Activated CD8-positive, alpha-beta memory T cell treated with anti-CD3 and anti-CD28 coated beads, Interleukin-2, amount 10 ng/mL, durations not matched to agents 7 days and 5 days (primary cell): ENCODE measurements around the gene CPT1B. TPM values are rescaled to one million over a fixed set of nuclear protein-coding genes. Genes with fewer than 3 reads are reported as not detected.

Source experiments
- ATAC-seq: fragments of 150-1000 bp; cut with Tn5 transposase; one replicate; pipeline ENCODE4 v1.10.0; 2021; ENCODE audit warnings: moderate library complexity
- CTCF ChIA-PET: fragments of 350-600 bp; sonication (Branson Sonifier 250); formaldehyde crosslinking; loops from one replicate; lab custom pipeline; 2021; ENCODE audit warnings: antibody characterized with exemption; lab: Charles Lee
- DNase-seq: peaks from one replicate; pipeline ENCODE4 v3.0.0-alpha.2; 2020
- H3K27ac Mint-ChIP-seq: one replicate; pipeline ENCODE4 v1.8.0; 2021; ENCODE audit warnings: mild to moderate bottlenecking, mixed read lengths
- H3K27me3 Mint-ChIP-seq: one replicate; pipeline ENCODE4 v1.8.0; 2021; ENCODE audit warnings: mixed read lengths
- H3K36me3 Mint-ChIP-seq: one replicate; pipeline ENCODE4 v1.8.0; 2021; ENCODE audit warnings: mild to moderate bottlenecking, mixed read lengths
- H3K4me1 Mint-ChIP-seq: one replicate; pipeline ENCODE4 v1.8.0; 2021; ENCODE audit warnings: mixed read lengths
- H3K4me3 Mint-ChIP-seq: one replicate; pipeline ENCODE4 v1.8.0; 2021; ENCODE audit warnings: mild to moderate bottlenecking, moderate library complexity, mixed read lengths
- H3K9me3 Mint-ChIP-seq: one replicate; pipeline ENCODE4 v1.8.0; 2022; ENCODE audit warnings: low read depth, mixed read lengths
- total RNA-seq, 2 experiments: library from RNA; stranded (reverse); gene quantifications; one replicate each; pipeline ENCODE4 v1.2.3, GENCODE V29; 2021

The CPT1B gene
- total RNA-seq, 2 experiments from 2014 or later = 80.1 to 87.6 TPM

DNA sequence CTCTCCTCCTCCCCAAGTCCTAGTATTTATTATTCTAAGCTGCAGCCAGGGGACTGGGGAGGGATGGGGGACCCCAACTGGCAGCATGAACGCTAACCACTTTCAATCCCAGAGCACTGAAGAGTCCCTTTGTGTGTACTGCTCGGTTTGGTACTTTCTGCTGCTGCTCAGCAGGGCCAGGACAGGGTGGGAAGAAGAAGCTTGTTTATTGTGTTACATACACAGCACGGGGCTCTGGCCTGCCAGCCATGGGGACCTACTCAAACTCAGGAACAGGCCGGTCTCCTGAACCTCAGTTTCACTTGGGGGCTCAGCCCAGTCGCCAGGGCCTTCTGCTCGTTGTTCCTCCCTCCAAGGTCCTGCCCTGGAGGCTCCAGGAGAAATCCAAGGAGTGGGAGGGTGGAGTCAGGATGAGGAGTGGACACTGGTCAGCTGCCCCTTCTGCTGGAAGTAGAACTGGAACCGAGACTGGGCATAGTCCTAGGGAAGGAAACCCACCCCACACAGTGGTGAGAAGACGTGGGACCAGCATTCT lies 616 bp upstream of the CPT1B start:
- no peak overlapping the region for H3K4me3 Mint-ChIP-seq
- peaks cover 17% of the 10 kb centered on the region for H3K36me3 Mint-ChIP-seq
- H3K27ac Mint-ChIP-seq = no peak overlapping the region
- H3K27me3 Mint-ChIP-seq = no peaks in the 10 kb centered on the region
- H3K9me3 Mint-ChIP-seq = no peaks in the 10 kb centered on the region
- DNase-seq (no peak), ATAC-seq (no peak)
- CTCF ChIA-PET = interaction anchor here (1.0 to 1.3 kb wide), 3 partner anchors 16 to 30 kb away, joined by 4 read pairs; partner anchors contain the start of gene SYCE3
- peaks cover 30% of the 10 kb centered on the region for H3K4me1 Mint-ChIP-seq

- peaks cover 23% of the 10 kb centered on the region for H3K4me1 Mint-ChIP-seq
- H3K27ac Mint-ChIP-seq = no peak overlapping the region
- DNase-seq = no peak
- H3K9me3 Mint-ChIP-seq = no peaks in the 10 kb centered on the region
- CTCF ChIA-PET = interaction anchor here (1.0 to 3.6 kb wide), 2 partner anchors 15 kb away, joined by 4 to 24 read pairs; partner anchors contain the start of gene SYCE3
- peaks cover 17% of the 10 kb centered on the region for H3K36me3 Mint-ChIP-seq
- ATAC-seq = no peak
- no peak overlapping the region for H3K4me3 Mint-ChIP-seq
- H3K27me3 Mint-ChIP-seq = no peaks in the 10 kb centered on the region
Measured at GRCh38 chr22:50577697-50577986, 585 bp downstream of the CPT1B start.

GRCh38 chr22:50576806-50577696 lies 1.2 kb downstream of the CPT1B start:
- H3K36me3 Mint-ChIP-seq = peaks cover 19% of the 10 kb centered on the region
- H3K27me3 Mint-ChIP-seq = no peaks in the 10 kb centered on the region
- no peak overlapping the region for H3K4me3 Mint-ChIP-seq
- CTCF ChIA-PET = interaction anchor here (3.0 to 3.6 kb wide), 2 partner anchors 14 to 44 kb away, joined by 10 to 24 read pairs; partner anchors contain the start of gene SYCE3
- H3K27ac Mint-ChIP-seq = no peak overlapping the region
- H3K9me3 Mint-ChIP-seq = no peaks in the 10 kb centered on the region
- ATAC-seq = no peak
- DNase-seq = no peak
- peaks cover 23% of the 10 kb centered on the region for H3K4me1 Mint-ChIP-seq

GRCh38 chr22:50576070-50576469 lies 2.2 kb downstream of the CPT1B start:
- Mint-ChIP-seq H3K9me3 (no peaks in the 10 kb centered on the region), H3K27ac (no peak overlapping the region), H3K4me3 (no peak overlapping the region), H3K4me1 (peaks cover 14% of the 10 kb centered on the region), H3K27me3 (no peaks in the 10 kb centered on the region), H3K36me3 (peaks cover 21% of the 10 kb centered on the region)
- CTCF ChIA-PET = interaction anchor here (1.2 to 3.6 kb wide), 3 partner anchors 10 to 45 kb away, joined by 3 to 24 read pairs (median 10); partner anchors contain the start of gene SYCE3
- DNase-seq (no peak), ATAC-seq (no peak)

- Mint-ChIP-seq H3K36me3 (peaks cover 22% of the 10 kb centered on the region), H3K4me3 (no peak overlapping the region), H3K27me3 (no peaks in the 10 kb centered on the region), H3K9me3 (no peaks in the 10 kb centered on the region), H3K4me1 (peaks cover 10% of the 10 kb centered on the region), H3K27ac (peak overlapping the region; percentile 20)
- ATAC-seq (no peak), DNase-seq (no peak)
- CTCF ChIA-PET = interaction anchor here (1.2 to 3.6 kb wide), 4 partner anchors 9 to 45 kb away, joined by 3 to 24 read pairs (median 6); partner anchors contain the start of gene SYCE3
Measured at GRCh38 chr22:50575426-50575941, 2.7 kb downstream of the CPT1B start.

DNA sequence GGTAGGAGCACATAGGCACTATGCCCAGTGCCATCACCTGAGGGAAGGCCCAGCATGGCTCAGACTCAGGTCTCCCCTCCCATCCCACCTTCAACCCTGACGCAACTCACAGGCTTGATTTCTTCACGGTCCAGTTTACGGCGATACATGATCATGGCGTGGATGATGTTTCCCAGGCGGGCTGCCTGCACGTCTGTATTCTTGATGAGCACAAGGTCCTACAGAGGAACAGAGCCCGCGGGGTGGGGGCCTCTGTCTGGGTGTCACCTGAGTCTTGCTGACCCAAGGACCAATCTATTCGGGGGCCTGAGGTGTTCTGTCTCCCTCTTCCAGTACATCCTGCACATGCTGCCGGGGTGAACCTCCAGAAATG lies 3.9 kb downstream of the CPT1B start:
- Mint-ChIP-seq H3K4me1 (peaks cover 7% of the 10 kb centered on the region), H3K9me3 (no peaks in the 10 kb centered on the region), H3K27ac (no peak overlapping the region), H3K4me3 (no peak overlapping the region), H3K36me3 (peaks cover 17% of the 10 kb centered on the region), H3K27me3 (no peaks in the 10 kb centered on the region)
- CTCF ChIA-PET = interaction anchor here (1.5 to 3.6 kb wide), 3 partner anchors 11 to 47 kb away, joined by 3 to 24 read pairs (median 10); partner anchors contain the start of gene SYCE3
- DNase-seq = no peak
- no peak for ATAC-seq

DNA sequence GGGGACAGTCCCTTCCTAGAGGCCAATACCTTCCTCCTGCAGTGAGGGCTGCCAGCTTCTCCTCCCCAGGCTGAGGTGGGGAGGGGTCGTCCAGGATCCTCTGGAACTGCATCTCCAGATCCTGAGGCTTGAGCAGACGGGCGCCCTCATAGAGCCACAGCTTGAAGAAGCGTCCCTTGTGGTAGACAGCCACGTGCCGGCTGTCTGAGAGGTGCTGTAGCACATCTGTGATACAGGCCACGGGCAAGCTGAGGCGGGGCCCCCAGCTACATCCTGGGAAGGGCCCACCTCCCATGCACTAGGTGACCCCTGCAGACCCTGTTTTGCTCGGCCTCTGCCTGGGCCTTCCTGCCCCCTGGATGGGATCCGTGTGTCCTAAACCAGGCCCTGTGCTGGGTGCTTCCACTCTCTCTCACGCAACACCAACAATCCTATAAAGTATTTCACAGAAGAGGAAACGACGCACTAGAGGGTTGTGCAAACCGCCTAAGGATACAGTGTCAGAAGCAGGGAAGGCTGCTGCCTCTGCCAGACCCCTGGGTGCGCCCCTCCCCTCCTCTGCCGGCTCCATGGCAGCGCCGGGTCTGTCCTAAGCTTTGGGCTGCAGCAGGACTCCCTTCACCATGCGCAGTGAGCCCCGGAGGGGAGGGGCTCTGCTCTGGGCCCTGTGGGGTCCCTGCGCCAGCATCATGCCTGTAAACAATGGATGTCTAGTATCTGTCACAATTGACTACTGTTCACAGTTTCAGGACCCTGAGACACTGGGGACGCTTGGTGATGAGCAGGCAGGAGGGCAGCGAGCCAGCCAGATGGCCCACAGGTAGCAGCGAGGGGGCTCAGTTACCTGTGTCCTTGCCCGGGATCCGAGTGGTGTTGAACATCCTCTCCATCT lies 4.5 kb downstream of the CPT1B start:
- no peaks in the 10 kb centered on the region for H3K9me3 Mint-ChIP-seq
- no peak overlapping the region for H3K4me3 Mint-ChIP-seq
- no peaks in the 10 kb centered on the region for H3K27me3 Mint-ChIP-seq
- H3K36me3 Mint-ChIP-seq = peaks cover 19% of the 10 kb centered on the region
- DNase-seq = no peak
- CTCF ChIA-PET = interaction anchor here (1.5 to 3.6 kb wide), 4 partner anchors 11 to 47 kb away, joined by 3 to 24 read pairs (median 9); partner anchors contain the start of gene SYCE3
- ATAC-seq = no peak
- no peak overlapping the region for H3K27ac Mint-ChIP-seq
- peaks cover 7% of the 10 kb centered on the region for H3K4me1 Mint-ChIP-seq

DNA sequence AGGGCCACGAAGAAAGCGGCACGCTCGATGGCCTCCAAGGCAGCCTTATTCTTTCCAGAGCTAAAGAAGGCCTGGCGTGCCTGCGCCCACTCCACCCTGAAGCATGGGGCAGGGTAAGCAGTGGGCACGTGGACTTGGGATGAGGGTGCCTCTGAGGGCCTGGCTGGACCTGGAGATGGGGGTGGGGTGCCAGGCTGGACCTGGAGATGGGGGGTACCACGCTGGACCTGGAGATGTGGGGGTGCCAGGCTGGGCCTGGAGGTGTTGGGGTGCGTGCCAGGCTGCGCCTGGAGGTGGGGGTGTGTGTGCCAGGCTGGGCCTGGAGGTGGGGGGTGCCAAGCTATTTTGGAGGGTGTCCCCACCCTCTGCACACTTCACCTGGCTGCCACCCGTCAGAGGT lies 5.3 kb downstream of the CPT1B start:
- no peak for DNase-seq
- H3K27me3 Mint-ChIP-seq = no peaks in the 10 kb centered on the region
- ATAC-seq = no peak
- H3K27ac Mint-ChIP-seq = no peak overlapping the region
- CTCF ChIA-PET = interaction anchor here (0.8 to 2.0 kb wide), 3 partner anchors 10 to 48 kb away, joined by 3 to 11 read pairs (median 7); partner anchors contain the start of gene SYCE3
- H3K4me3 Mint-ChIP-seq = no peak overlapping the region
- H3K9me3 Mint-ChIP-seq = no peaks in the 10 kb centered on the region
- H3K4me1 Mint-ChIP-seq = peaks cover 7% of the 10 kb centered on the region
- peaks cover 21% of the 10 kb centered on the region for H3K36me3 Mint-ChIP-seq

GRCh38 chr22:50571264-50572175 lies 6.7 kb downstream of the CPT1B start:
- no peaks in the 10 kb centered on the region for H3K4me1 Mint-ChIP-seq
- CTCF ChIA-PET = interaction anchor here (2.0 kb wide), 2 partner anchors 9 to 49 kb away, joined by 7 to 11 read pairs; partner anchors contain the start of gene SYCE3
- no peak overlapping the region for H3K4me3 Mint-ChIP-seq
- DNase-seq = no peak
- H3K9me3 Mint-ChIP-seq = no peaks in the 10 kb centered on the region
- H3K27me3 Mint-ChIP-seq = no peaks in the 10 kb centered on the region
- peaks cover 24% of the 10 kb centered on the region for H3K36me3 Mint-ChIP-seq
- ATAC-seq = no peak
- no peak overlapping the region for H3K27ac Mint-ChIP-seq

DNA sequence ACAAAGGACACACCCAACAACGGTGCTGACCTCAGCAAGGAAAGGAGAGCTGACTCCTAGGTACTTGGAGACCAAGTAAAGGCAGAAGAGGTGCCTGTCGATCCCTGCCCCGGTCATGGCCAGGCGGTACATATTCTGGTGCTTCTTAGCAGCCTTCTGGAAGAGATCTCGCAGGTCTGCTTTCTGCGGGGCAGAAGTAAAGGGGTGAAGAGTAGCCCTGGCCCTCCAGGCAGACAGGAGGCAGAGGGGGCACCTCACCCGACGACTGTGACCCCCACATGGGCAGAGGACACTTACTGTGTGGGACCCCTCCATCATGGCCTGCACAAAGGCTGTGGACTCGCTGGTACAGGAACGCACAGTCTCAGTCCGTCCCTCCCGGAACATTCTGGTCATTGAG lies 7.4 kb downstream of the CPT1B start:
- CTCF ChIA-PET = no interaction called here
- Mint-ChIP-seq H3K36me3 (peaks cover 24% of the 10 kb centered on the region), H3K9me3 (no peaks in the 10 kb centered on the region), H3K27me3 (no peaks in the 10 kb centered on the region), H3K4me3 (no peak overlapping the region), H3K4me1 (no peaks in the 10 kb centered on the region), H3K27ac (no peak overlapping the region)
- ATAC-seq = no peak
- DNase-seq = no peak

- Mint-ChIP-seq H3K27ac (no peak overlapping the region), H3K4me1 (no peaks in the 10 kb centered on the region), H3K36me3 (peaks cover 24% of the 10 kb centered on the region), H3K9me3 (no peaks in the 10 kb centered on the region), H3K27me3 (no peaks in the 10 kb centered on the region), H3K4me3 (no peak overlapping the region)
- CTCF ChIA-PET = interaction anchor here (0.7 kb wide), 1 partner anchor 45 kb away, joined by 3 read pairs; the partner anchor contains the start of gene SCO2
- DNase-seq = no peak
- ATAC-seq = no peak
Measured at GRCh38 chr22:50569896-50570535, 8.2 kb downstream of the CPT1B start.
